AG04450 (cell line): Measurements from ENCODE around the gene DCUN1D1. TPM values are rescaled to one million over a fixed set of nuclear protein-coding genes. Genes with fewer than 3 reads are reported as not detected.

Experiments
- CTCF ChIA-PET: fragments of 300-600, 350-600 bp; formaldehyde crosslinking; extraction: SDS; loops from one replicate; lab custom pipeline; 2022; ENCODE audit warnings: antibody characterized with exemption, inconsistent platforms; lab: Charles Lee
- POLR2A ChIA-PET: fragments of 350-600 bp; formaldehyde crosslinking; extraction: SDS; loops from one replicate; lab custom pipeline; 2021; ENCODE audit warnings: antibody characterized with exemption, inconsistent platforms; lab: Yijun Ruan, JAX
- DNase-seq: peaks from one replicate; pipeline ENCODE4 v3.0.0-alpha.2; 2011; ENCODE audit warnings: low read depth, low spot score
- H3K27ac ChIP-seq: one replicate; pipeline ENCODE4 v1.5.1; 2012; ENCODE audit warnings: low read depth, low read length, control low read depth
- H3K27me3 ChIP-seq: one replicate; pipeline ENCODE4 v1.6.0; 2012; ENCODE audit warnings: low read length; ENCODE audit not compliant: control insufficient read depth, insufficient read depth
- H3K4me3 ChIP-seq: 2 replicates; pipeline ENCODE4 v1.5.1; 2011; ENCODE audit warnings: mild to moderate bottlenecking, low read depth, low read length, control low read depth
- H3K9me3 ChIP-seq: 2 replicates; pipeline ENCODE4 v1.5.1; 2012; ENCODE audit warnings: low read length; ENCODE audit not compliant: control insufficient read depth, insufficient read depth
- polyA minus RNA-seq: library from RNA; depleted of rRNA, polyadenylated mRNA; stranded (reverse); fragments of >200 nt; gene quantifications from 2 replicates; pipeline ENCODE4 v1.2.3, GENCODE V29; 2011; rRNA and poly(A)+ RNA removed
- polyA plus RNA-seq: library from polyadenylated mRNA; depleted of rRNA; stranded (reverse); fragments of >200 nt; gene quantifications from 2 replicates; pipeline ENCODE4 v1.2.3, GENCODE V29; 2011; rRNA removed
- TF ChIP-seq, protein P1 (sequence below): IDR thresholded peaks from 2 replicates; pipeline ENCODE4 v1.5.1; 2011; ENCODE audit warnings: low read depth, low read length, control low read depth, inconsistent platforms

Gene DCUN1D1
- polyA plus RNA-seq (34.8 and 36.1 TPM in 2 replicates), polyA minus RNA-seq (40.8 and 50.0 TPM in 2 replicates)

- peak; percentile 36 for DNase-seq
- Histone ChIP-seq H3K4me3 (peak within 1 kb of the TSS; percentile 65), H3K9me3 (no peaks in the 10 kb centered on the region), H3K27ac (no peak within 1 kb of the TSS), H3K27me3 (no peaks in the 10 kb centered on the region)
- TF ChIP-seq, protein P1, sequence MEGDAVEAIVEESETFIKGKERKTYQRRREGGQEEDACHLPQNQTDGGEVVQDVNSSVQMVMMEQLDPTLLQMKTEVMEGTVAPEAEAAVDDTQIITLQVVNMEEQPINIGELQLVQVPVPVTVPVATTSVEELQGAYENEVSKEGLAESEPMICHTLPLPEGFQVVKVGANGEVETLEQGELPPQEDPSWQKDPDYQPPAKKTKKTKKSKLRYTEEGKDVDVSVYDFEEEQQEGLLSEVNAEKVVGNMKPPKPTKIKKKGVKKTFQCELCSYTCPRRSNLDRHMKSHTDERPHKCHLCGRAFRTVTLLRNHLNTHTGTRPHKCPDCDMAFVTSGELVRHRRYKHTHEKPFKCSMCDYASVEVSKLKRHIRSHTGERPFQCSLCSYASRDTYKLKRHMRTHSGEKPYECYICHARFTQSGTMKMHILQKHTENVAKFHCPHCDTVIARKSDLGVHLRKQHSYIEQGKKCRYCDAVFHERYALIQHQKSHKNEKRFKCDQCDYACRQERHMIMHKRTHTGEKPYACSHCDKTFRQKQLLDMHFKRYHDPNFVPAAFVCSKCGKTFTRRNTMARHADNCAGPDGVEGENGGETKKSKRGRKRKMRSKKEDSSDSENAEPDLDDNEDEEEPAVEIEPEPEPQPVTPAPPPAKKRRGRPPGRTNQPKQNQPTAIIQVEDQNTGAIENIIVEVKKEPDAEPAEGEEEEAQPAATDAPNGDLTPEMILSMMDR = no peak
- POLR2A ChIA-PET = interaction anchor here (0.5 kb wide), 1 partner anchor 9 kb away, joined by 4 read pairs; no protein-coding TSS in a partner anchor
- CTCF ChIA-PET = interaction anchor here (1.3 to 1.5 kb wide), 2 partner anchors 71 to 215 kb away, joined by 3 read pairs; no protein-coding TSS in a partner anchor
Observed at GRCh38 chr3:182980204-182981037, at the start of gene DCUN1D1. DCUN1D1 (minus strand) TSS chr3:182980538; CDS start chr3:182980489, 49 bp downstream.

GRCh38 chr3:183028416-183028815 is 48.1 kb upstream of the DCUN1D1 start:
- Histone ChIP-seq H3K4me3 (no peak overlapping the region), H3K9me3 (no peaks in the 10 kb centered on the region; the same call in 1 of the 2 replicates), H3K27me3 (no peaks in the 10 kb centered on the region), H3K27ac (no peak overlapping the region)
- ChIA-PET CTCF (no interaction called here), POLR2A (no interaction called here)
- TF ChIP-seq, protein P1 = no peak
- no peak for DNase-seq

DNA sequence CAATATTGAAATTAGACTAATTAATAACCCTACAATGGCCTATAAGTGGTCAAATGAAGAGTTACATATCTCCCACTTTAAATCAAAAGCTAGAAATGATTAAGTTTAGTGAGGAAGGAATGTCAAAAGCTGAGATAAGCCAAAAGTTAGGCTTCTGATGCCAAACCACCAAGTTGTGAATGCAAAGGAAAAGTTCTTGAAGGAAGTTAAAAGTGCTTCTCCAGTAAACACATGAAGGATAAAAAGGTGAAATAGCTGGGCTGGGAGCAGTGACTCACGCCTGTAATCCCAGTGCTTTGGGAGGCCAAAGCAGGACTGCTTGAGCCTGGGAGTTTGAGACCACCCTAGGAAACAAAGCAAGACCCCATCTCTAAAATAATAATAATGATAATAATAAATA is 46.9 kb upstream of the DCUN1D1 start:
- Histone ChIP-seq H3K27ac (no peak overlapping the region), H3K27me3 (no peaks in the 10 kb centered on the region), H3K9me3 (no peaks in the 10 kb centered on the region; the same call in 1 of the 2 replicates), H3K4me3 (no peak overlapping the region)
- POLR2A ChIA-PET = no interaction called here
- CTCF ChIA-PET = no interaction called here
- DNase-seq = no peak
- TF ChIP-seq, protein P1 = no peak

- POLR2A ChIA-PET = interaction anchor here (0.6 kb wide), 1 partner anchor 31 kb away, joined by 6 read pairs; no protein-coding TSS in a partner anchor
- TF ChIP-seq, protein P1 = no peak
- H3K4me3 ChIP-seq = no peak overlapping the region
- no peak for DNase-seq
- H3K27me3 ChIP-seq = no peaks in the 10 kb centered on the region
- H3K9me3 ChIP-seq = no peaks in the 10 kb centered on the region; the same call in 1 of the 2 replicates
- CTCF ChIA-PET = no interaction called here
- no peak overlapping the region for H3K27ac ChIP-seq
Observed at GRCh38 chr3:183022936-183023516, 42.7 kb upstream of the DCUN1D1 start.
